ENCODE measurements around the gene NR3C1.

The NR3C1 gene

DNA sequence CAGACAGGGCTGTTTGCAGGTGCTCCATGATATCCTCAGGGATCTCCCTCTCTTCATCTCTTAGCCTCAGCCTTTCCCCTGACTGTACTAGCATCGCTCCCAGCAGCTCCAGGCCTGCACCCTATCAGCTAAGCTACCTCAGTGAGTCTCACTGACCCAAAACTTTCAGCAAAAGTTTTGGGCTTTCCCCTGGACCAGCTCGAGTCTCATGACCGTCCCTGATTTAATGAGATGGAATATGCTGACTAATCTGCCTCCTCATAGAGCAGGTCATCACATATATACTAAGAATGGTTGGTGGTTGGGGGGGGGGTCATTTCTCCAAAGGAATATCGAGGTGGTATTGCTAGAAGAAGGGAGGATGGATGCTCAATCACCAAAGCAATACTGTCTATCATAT lies 151.5 kb downstream of the NR3C1 start:
- Histone ChIP-seq H3K4ac (ENCODE audit: low read depth in 1 of 2, low read length in 2 of 2) (no peak overlapping the region), H3K36me3 (ENCODE audit: control insufficient read depth in 1 of 2, insufficient read depth in 2 of 2, low read depth in 1 of 2, low read length in 2 of 2) (no peaks in the 10 kb centered on the region), H2BK15ac (ENCODE audit: low read depth, poor library complexity, severe bottlenecking) (no peak overlapping the region), H3K9me3 (ENCODE audit: control insufficient read depth, low read length) (no peaks in the 10 kb centered on the region), H3K79me1 (replicated peaks; ENCODE audit: low read length, poor library complexity, severe bottlenecking) (no peaks in the 10 kb centered on the region), H3K27ac (ENCODE audit: low read length, poor library complexity, severe bottlenecking) (no peak overlapping the region), H4K8ac (ENCODE audit: low read length) (no peak overlapping the region), H4K91ac (ENCODE audit: low read length) (no peak overlapping the region), H2AK5ac (ENCODE audit: low read length, severe bottlenecking) (no peak overlapping the region), H3K9ac (ENCODE audit: low read length) (no peak overlapping the region), H3K18ac (ENCODE audit: low read depth in 1 of 2, low read length in 2 of 2) (no peak overlapping the region), H3K27me3 (ENCODE audit: control insufficient read depth in 1 of 2, insufficient read depth in 1 of 2, low read length in 2 of 2) (no peaks in the 10 kb centered on the region), H2AFZ (ENCODE audit: low read depth, low read length) (no peak overlapping the region), H2BK120ac (ENCODE audit: low read depth, low read length) (no peak overlapping the region), H2BK12ac (ENCODE audit: low read length in 2 of 2) (peak overlapping the region in 1 of 2 experiments; percentile 15), H2BK5ac (ENCODE audit: low read depth, low read length, poor library complexity, severe bottlenecking) (no peak overlapping the region), H3K4me1 (ENCODE audit: control insufficient read depth, insufficient read depth, low read depth, low read length) (peaks cover 2% of the 10 kb centered on the region), H3K23ac (ENCODE audit: low read length in 2 of 2) (no peak overlapping the region), H3K4me2 (ENCODE audit: low read length, poor library complexity, severe bottlenecking) (no peak overlapping the region), H3K4me3 (ENCODE audit: insufficient read depth in 1 of 2, low read depth in 1 of 2, low read length in 2 of 2) (no peak overlapping the region), H3K14ac (ENCODE audit: low read length in 2 of 2) (no peak overlapping the region)
- WGBS = 89% methylated on average over 3 of the region's 4 CpGs
- DNase-seq = no peak

GRCh38 chr5:143251190-143251589 lies 152.3 kb downstream of the NR3C1 start:
- H3K4me2 ChIP-seq (ENCODE audit: low read length, poor library complexity, severe bottlenecking) = no peak overlapping the region

GRCh38 chr5:143249851-143250250 lies 153.6 kb downstream of the NR3C1 start:
- DNase-seq = no peak
- peak overlapping the region; percentile 86 for H2BK15ac ChIP-seq (ENCODE audit: low read depth, poor library complexity, severe bottlenecking)
- no peak overlapping the region for H3K27ac ChIP-seq (ENCODE audit: low read length, poor library complexity, severe bottlenecking)
- H2AFZ ChIP-seq (ENCODE audit: low read depth, low read length) = no peak overlapping the region
- peaks cover 7% of the 10 kb centered on the region for H3K4me1 ChIP-seq (ENCODE audit: control insufficient read depth, insufficient read depth, low read depth, low read length)
- peak overlapping the region; percentile 73 for H2BK120ac ChIP-seq (ENCODE audit: low read depth, low read length)
- H3K9ac ChIP-seq (ENCODE audit: low read length) = no peak overlapping the region
- H4K8ac ChIP-seq (ENCODE audit: low read length) = peak overlapping the region; percentile 56
- no peaks in the 10 kb centered on the region for H3K36me3 ChIP-seq (ENCODE audit: control insufficient read depth in 1 of 2, insufficient read depth in 2 of 2, low read depth in 1 of 2, low read length in 2 of 2)
- peak overlapping the region in 1 of 2 experiments; percentile 19 for H3K4ac ChIP-seq (ENCODE audit: low read depth in 1 of 2, low read length in 2 of 2)
- no peaks in the 10 kb centered on the region for H3K79me1 ChIP-seq (replicated peaks; ENCODE audit: low read length, poor library complexity, severe bottlenecking)
- peak overlapping the region in 1 of 2 experiments; percentile 52 for H3K18ac ChIP-seq (ENCODE audit: low read depth in 1 of 2, low read length in 2 of 2)
- H3K27me3 ChIP-seq (ENCODE audit: control insufficient read depth in 1 of 2, insufficient read depth in 1 of 2, low read length in 2 of 2) = no peaks in the 10 kb centered on the region
- H3K9me3 ChIP-seq (ENCODE audit: control insufficient read depth, low read length) = no peaks in the 10 kb centered on the region
- no peak overlapping the region for H3K14ac ChIP-seq (ENCODE audit: low read length in 2 of 2)
- H2BK5ac ChIP-seq (ENCODE audit: low read depth, low read length, poor library complexity, severe bottlenecking) = no peak overlapping the region
- H4K91ac ChIP-seq (ENCODE audit: low read length) = peak overlapping the region; percentile 48
- H3K4me2 ChIP-seq (ENCODE audit: low read length, poor library complexity, severe bottlenecking) = no peak overlapping the region
- H2AK5ac ChIP-seq (ENCODE audit: low read length, severe bottlenecking) = peak overlapping the region; percentile 63
- peak overlapping the region; percentile 42 to 67 for H2BK12ac ChIP-seq (ENCODE audit: low read length in 2 of 2)
- WGBS = 100% methylated on average over 2 of the region's 2 CpGs
- no peak overlapping the region for H3K23ac ChIP-seq (ENCODE audit: low read length in 2 of 2)
- no peak overlapping the region for H3K4me3 ChIP-seq (ENCODE audit: insufficient read depth in 1 of 2, low read depth in 1 of 2, low read length in 2 of 2)

More at GRCh38 chr5:143251190-143251589, 152.3 kb downstream of the NR3C1 start:
- DNase-seq = no peak
- H2BK5ac ChIP-seq (ENCODE audit: low read depth, low read length, poor library complexity, severe bottlenecking) = no peak overlapping the region
- no peaks in the 10 kb centered on the region for H3K9me3 ChIP-seq (ENCODE audit: control insufficient read depth, low read length)
- no peak overlapping the region for H2AFZ ChIP-seq (ENCODE audit: low read depth, low read length)
- no peak overlapping the region for H3K14ac ChIP-seq (ENCODE audit: low read length in 2 of 2)
- 97% methylated on average over 3 of the region's 3 CpGs for WGBS
- no peak overlapping the region for H3K27ac ChIP-seq (ENCODE audit: low read length, poor library complexity, severe bottlenecking)
- H2AK5ac ChIP-seq (ENCODE audit: low read length, severe bottlenecking) = no peak overlapping the region
- H2BK120ac ChIP-seq (ENCODE audit: low read depth, low read length) = peak overlapping the region; percentile 49
- peak overlapping the region in 1 of 2 experiments; percentile 54 for H3K18ac ChIP-seq (ENCODE audit: low read depth in 1 of 2, low read length in 2 of 2)
- no peak overlapping the region for H2BK15ac ChIP-seq (ENCODE audit: low read depth, poor library complexity, severe bottlenecking)
- no peak overlapping the region for H2BK12ac ChIP-seq (ENCODE audit: low read length in 2 of 2)
- no peaks in the 10 kb centered on the region for H3K27me3 ChIP-seq (ENCODE audit: control insufficient read depth in 1 of 2, insufficient read depth in 1 of 2, low read length in 2 of 2)
- H3K4me3 ChIP-seq (ENCODE audit: insufficient read depth in 1 of 2, low read depth in 1 of 2, low read length in 2 of 2) = no peak overlapping the region
- H3K4ac ChIP-seq (ENCODE audit: low read depth in 1 of 2, low read length in 2 of 2) = no peak overlapping the region
- H4K91ac ChIP-seq (ENCODE audit: low read length) = no peak overlapping the region
- no peak overlapping the region for H3K23ac ChIP-seq (ENCODE audit: low read length in 2 of 2)
- H4K8ac ChIP-seq (ENCODE audit: low read length) = no peak overlapping the region
- no peaks in the 10 kb centered on the region for H3K36me3 ChIP-seq (ENCODE audit: control insufficient read depth in 1 of 2, insufficient read depth in 2 of 2, low read depth in 1 of 2, low read length in 2 of 2)
- H3K79me1 ChIP-seq (replicated peaks; ENCODE audit: low read length, poor library complexity, severe bottlenecking) = no peaks in the 10 kb centered on the region
- H3K4me1 ChIP-seq (ENCODE audit: control insufficient read depth, insufficient read depth, low read depth, low read length) = peaks cover 5% of the 10 kb centered on the region
- H3K9ac ChIP-seq (ENCODE audit: low read length) = no peak overlapping the region

DNA sequence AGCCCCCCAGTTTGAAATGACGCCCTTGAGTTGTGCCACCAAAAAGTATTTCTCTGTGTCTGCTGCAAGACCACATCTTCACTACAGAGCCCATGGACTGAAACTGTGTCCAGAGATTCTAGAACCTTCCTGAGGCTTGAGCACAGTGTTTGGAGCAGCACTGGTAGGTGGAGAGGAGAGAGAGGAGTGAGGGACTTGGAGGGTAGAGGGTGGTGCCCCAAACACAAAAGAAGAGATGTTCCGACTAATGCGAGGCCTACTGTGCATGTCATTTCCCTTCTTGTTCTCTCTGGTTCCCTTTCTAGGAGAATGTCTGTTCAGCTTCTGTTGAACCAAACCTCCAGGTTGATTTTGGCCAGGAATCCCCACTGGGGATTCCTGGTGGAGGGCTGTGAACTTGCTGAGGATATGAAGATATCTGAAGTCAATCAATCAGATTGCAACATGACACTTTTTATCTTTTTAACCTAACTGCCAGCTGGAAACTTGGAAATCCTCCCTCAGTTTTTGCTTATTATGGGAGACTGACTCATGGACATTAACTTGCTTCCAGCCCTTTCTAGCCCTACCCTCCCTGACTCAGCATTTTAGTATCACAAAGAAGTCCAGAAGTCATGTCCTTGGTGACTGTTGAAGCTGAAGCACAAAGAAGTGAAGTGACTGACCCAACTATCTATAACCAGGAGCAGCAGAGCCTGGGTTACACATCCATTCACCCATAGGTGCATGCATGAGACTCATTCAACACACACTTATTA lies 154.5 kb downstream of the NR3C1 start:
- H3K9me3 ChIP-seq (ENCODE audit: control insufficient read depth, low read length) = no peaks in the 10 kb centered on the region
- peak overlapping the region in 1 of 2 experiments; percentile 4 for H3K14ac ChIP-seq (ENCODE audit: low read length in 2 of 2)
- WGBS = 88% methylated on average over 3 of the region's 3 CpGs
- peak overlapping the region; percentile 92 for H4K91ac ChIP-seq (ENCODE audit: low read length)
- H3K27me3 ChIP-seq (ENCODE audit: control insufficient read depth in 1 of 2, insufficient read depth in 1 of 2, low read length in 2 of 2) = no peaks in the 10 kb centered on the region
- peak overlapping the region; percentile 70 for H4K8ac ChIP-seq (ENCODE audit: low read length)
- peak; percentile 77 for DNase-seq
- peak overlapping the region; percentile 75 for H2AK5ac ChIP-seq (ENCODE audit: low read length, severe bottlenecking)
- no peak overlapping the region for H2BK5ac ChIP-seq (ENCODE audit: low read depth, low read length, poor library complexity, severe bottlenecking)
- H3K36me3 ChIP-seq (ENCODE audit: control insufficient read depth in 1 of 2, insufficient read depth in 2 of 2, low read depth in 1 of 2, low read length in 2 of 2) = no peaks in the 10 kb centered on the region
- H3K4ac ChIP-seq (ENCODE audit: low read depth in 1 of 2, low read length in 2 of 2) = peak overlapping the region; percentile 40 to 86
- no peak overlapping the region for H3K23ac ChIP-seq (ENCODE audit: low read length in 2 of 2)
- H3K4me2 ChIP-seq (ENCODE audit: low read length, poor library complexity, severe bottlenecking) = no peak overlapping the region
- no peaks in the 10 kb centered on the region for H3K79me1 ChIP-seq (replicated peaks; ENCODE audit: low read length, poor library complexity, severe bottlenecking)
- H2BK12ac ChIP-seq (ENCODE audit: low read length in 2 of 2) = peak overlapping the region; percentile 80 to 87
- peak overlapping the region; percentile 20 for H3K9ac ChIP-seq (ENCODE audit: low read length)
- no peak overlapping the region for H2BK120ac ChIP-seq (ENCODE audit: low read depth, low read length)
- H2AFZ ChIP-seq (ENCODE audit: low read depth, low read length) = peak overlapping the region; percentile 65
- H3K27ac ChIP-seq (ENCODE audit: low read length, poor library complexity, severe bottlenecking) = peak overlapping the region; percentile 21
- H3K4me3 ChIP-seq (ENCODE audit: insufficient read depth in 1 of 2, low read depth in 1 of 2, low read length in 2 of 2) = no peak overlapping the region
- H3K18ac ChIP-seq (ENCODE audit: low read depth in 1 of 2, low read length in 2 of 2) = peak overlapping the region; percentile 8 to 93
- H3K4me1 ChIP-seq (ENCODE audit: control insufficient read depth, insufficient read depth, low read depth, low read length) = peaks cover 12% of the 10 kb centered on the region
- H2BK15ac ChIP-seq (ENCODE audit: low read depth, poor library complexity, severe bottlenecking) = no peak overlapping the region

All from mesenchymal stem cell (in vitro differentiated cells and primary cell).